Measurements from ENCODE around the gene SLC35F1. TPM values are rescaled to one million over a fixed set of nuclear protein-coding genes. Genes with fewer than 3 reads are reported as not detected.

SLC35F1 gene
- total and polyA plus RNA-seq, 9 of the 15 experiments (the other 6 are each of a cell fraction or from before 2014, with no cell fraction given): 0.03 to 0.06 TPM; not detected in 7

DNA sequence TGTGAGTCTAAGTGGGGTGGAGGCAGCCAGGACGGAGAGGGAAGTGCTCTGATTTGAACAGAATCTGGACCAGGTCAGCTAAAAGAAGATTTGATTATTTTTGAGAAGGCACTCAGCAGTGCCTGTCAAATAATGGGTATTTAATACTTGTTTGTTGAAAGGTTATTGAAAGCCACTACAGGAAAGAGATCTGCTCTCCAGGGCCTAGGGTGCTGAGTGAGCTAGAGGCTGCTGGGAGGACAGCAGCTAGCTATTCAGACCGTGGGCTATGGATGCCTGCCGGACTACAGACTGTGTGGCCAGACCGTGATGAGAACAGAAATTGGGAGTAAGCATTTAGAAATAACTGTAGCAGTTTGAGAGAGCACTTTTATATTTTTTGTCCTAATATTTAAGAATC, 8.8 kb downstream of the SLC35F1 start:
- no peak for TF ChIP-seq RBM14 (IDR thresholded peaks at IDR 0.05; ENCODE audit: borderline replicate concordance, insufficient read depth, low read depth, low read length)
- no peak for TF ChIP-seq PHF21A (IDR thresholded peaks at IDR 0.05; ENCODE audit: borderline replicate concordance, low read depth)
- TF ChIP-seq ARHGAP35 (IDR thresholded peaks at IDR 0.05; ENCODE audit: partially characterized antibody): no peak
- TF ChIP-seq ZNF347 (CRISPR knock-in tag; IDR thresholded peaks at IDR 0.05; ENCODE audit: low read depth): no peak
- ChIA-PET CTCF (ENCODE audit: low intra/inter-chr PET ratio) (interaction anchor here (0.5 kb wide), 1 partner anchor 1484 kb away, joined by 4 read pairs; no protein-coding TSS in a partner anchor), POLR2A (no interaction called here)
- no TSS peak for BruUV-seq (replicated peaks)
- H3K4me1 ChIP-seq (replicated peaks in 1 of 2; ENCODE audit: control insufficient read depth in 2 of 2, insufficient read depth in 2 of 2, low read length in 2 of 2): no peaks in the 10 kb centered on the region
- H3K27me3 ChIP-seq (ENCODE audit: control insufficient read depth in 2 of 2, insufficient read depth in 2 of 2, low read length in 2 of 2): peaks cover 0 to 7% of the 10 kb centered on the region in 2 experiments; a peak in 1 of 5 replicates
- H3K4me3 ChIP-seq: no peak overlapping the region
- H3K79me2 ChIP-seq (ENCODE audit: control insufficient read depth, insufficient read depth, low read length): no peaks in the 10 kb centered on the region
- no peak overlapping the region for H2AFZ ChIP-seq (ENCODE audit: low read depth, low read length)
- H3K9me3 ChIP-seq (replicated peaks; ENCODE audit: control insufficient read depth, insufficient read depth, low read depth, low read length): no peaks in the 10 kb centered on the region
- H3K9ac ChIP-seq (ENCODE audit: insufficient read depth in 1 of 2, low read depth in 2 of 2, low read length in 2 of 2): no peak overlapping the region
- H3K27ac ChIP-seq (ENCODE audit: extremely low read depth, low read depth, low read length): no peak overlapping the region
- WGBS (ENCODE audit: insufficient coverage, low coverage, missing lambda C conversion rate): 0% methylated on average over 4 of the region's 4 CpGs
- no peaks in the 10 kb centered on the region for H3K9me1 ChIP-seq (ENCODE audit: control insufficient read depth, insufficient read depth, low read length)
- DNase-seq (ENCODE audit: extremely low read depth in 1 of 4, low spot score in 3 of 4) (no peak), FAIRE-seq (no peak), ATAC-seq (no peak)
- in situ Hi-C loops (cut with MboI) (no loop called here), intact Hi-C loops (cut with micrococcal nuclease) (no loop called here)
- H3K4me2 ChIP-seq (ENCODE audit: insufficient read depth, low read length): no peak overlapping the region
- H3K36me3 ChIP-seq (ENCODE audit: control insufficient read depth, insufficient read depth, low read length): no peaks in the 10 kb centered on the region
- no peaks in the 10 kb centered on the region for H4K20me1 ChIP-seq (replicated peaks; ENCODE audit: control insufficient read depth, insufficient read depth, low read length)

DNA sequence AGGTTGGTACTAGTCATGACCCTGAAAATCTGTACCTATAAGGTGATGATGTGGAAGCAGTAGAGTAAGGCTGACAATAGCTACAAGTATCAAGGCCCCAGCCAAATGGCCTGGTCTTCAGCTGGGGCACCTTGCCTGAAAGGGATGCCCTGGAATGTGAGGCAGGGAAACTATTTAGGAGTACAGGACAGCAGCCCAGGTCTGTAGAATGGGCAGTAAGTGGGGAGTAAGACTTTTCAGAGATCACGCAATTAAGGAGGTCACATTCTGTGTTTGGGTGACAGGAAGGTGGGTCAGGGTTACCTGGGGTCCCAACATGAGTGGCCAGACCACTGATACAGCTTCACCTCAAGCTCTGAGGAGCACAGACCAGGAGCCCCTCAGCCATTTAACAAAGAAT, 9.4 kb downstream of the SLC35F1 start:
- CTCF ChIA-PET (ENCODE audit: low intra/inter-chr PET ratio): no interaction called here
- Histone ChIP-seq H3K4me3 (no peak overlapping the region), H3K79me2 (ENCODE audit: control insufficient read depth, insufficient read depth, low read length) (no peaks in the 10 kb centered on the region), H3K9me3 (replicated peaks; ENCODE audit: control insufficient read depth, insufficient read depth, low read depth, low read length) (no peaks in the 10 kb centered on the region), H4K20me1 (replicated peaks; ENCODE audit: control insufficient read depth, insufficient read depth, low read length) (no peaks in the 10 kb centered on the region), H3K4me2 (ENCODE audit: insufficient read depth, low read length) (no peak overlapping the region), H3K36me3 (ENCODE audit: control insufficient read depth, insufficient read depth, low read length) (no peaks in the 10 kb centered on the region), H3K9ac (ENCODE audit: insufficient read depth in 1 of 2, low read depth in 2 of 2, low read length in 2 of 2) (no peak overlapping the region), H3K27ac (ENCODE audit: extremely low read depth, low read depth, low read length) (no peak overlapping the region), H3K4me1 (replicated peaks in 1 of 2; ENCODE audit: control insufficient read depth in 2 of 2, insufficient read depth in 2 of 2, low read length in 2 of 2) (no peaks in the 10 kb centered on the region), H3K9me1 (ENCODE audit: control insufficient read depth, insufficient read depth, low read length) (no peaks in the 10 kb centered on the region), H3K27me3 (ENCODE audit: control insufficient read depth in 2 of 2, insufficient read depth in 2 of 2, low read length in 2 of 2) (peaks cover 0 to 7% of the 10 kb centered on the region in 2 experiments; a peak in 1 of 5 replicates), H2AFZ (ENCODE audit: low read depth, low read length) (no peak overlapping the region)
- intact Hi-C loops (cut with micrococcal nuclease): no loop called here
- WGBS (ENCODE audit: insufficient coverage, low coverage, missing lambda C conversion rate): 0% methylated on average over 1 of the region's 1 CpG
- ATAC-seq: no peak
- no TSS peak for BruUV-seq (replicated peaks)
- POLR2A ChIA-PET: no interaction called here
- in situ Hi-C loops (cut with MboI): no loop called here
- FAIRE-seq: no peak
- DNase-seq (ENCODE audit: extremely low read depth in 1 of 4, low spot score in 3 of 4): no peak
- no peak for TF ChIP-seq HMGN3 (IDR thresholded peaks at IDR 0.05; ENCODE audit: borderline replicate concordance, extremely low read depth, insufficient read length, low read depth, low read length)
- TF ChIP-seq ZZZ3 (IDR thresholded peaks at IDR 0.05): no peak
- TF ChIP-seq BMI1 (IDR thresholded peaks at IDR 0.05; ENCODE audit: low read length): no peak
- no peak for TF ChIP-seq ZC3H11A (IDR thresholded peaks at IDR 0.05; ENCODE audit: low read depth, low read length)
- no peak for TF ChIP-seq ESRRB (CRISPR knock-in tag; IDR thresholded peaks at IDR 0.05; ENCODE audit: borderline replicate concordance)
- TF ChIP-seq, protein P1, sequence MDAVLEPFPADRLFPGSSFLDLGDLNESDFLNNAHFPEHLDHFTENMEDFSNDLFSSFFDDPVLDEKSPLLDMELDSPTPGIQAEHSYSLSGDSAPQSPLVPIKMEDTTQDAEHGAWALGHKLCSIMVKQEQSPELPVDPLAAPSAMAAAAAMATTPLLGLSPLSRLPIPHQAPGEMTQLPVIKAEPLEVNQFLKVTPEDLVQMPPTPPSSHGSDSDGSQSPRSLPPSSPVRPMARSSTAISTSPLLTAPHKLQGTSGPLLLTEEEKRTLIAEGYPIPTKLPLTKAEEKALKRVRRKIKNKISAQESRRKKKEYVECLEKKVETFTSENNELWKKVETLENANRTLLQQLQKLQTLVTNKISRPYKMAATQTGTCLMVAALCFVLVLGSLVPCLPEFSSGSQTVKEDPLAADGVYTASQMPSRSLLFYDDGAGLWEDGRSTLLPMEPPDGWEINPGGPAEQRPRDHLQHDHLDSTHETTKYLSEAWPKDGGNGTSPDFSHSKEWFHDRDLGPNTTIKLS (IDR thresholded peaks at IDR 0.05; ENCODE audit: borderline replicate concordance, low read depth): no peak
- no peak for TF ChIP-seq ZNF165 (CRISPR knock-in tag; IDR thresholded peaks at IDR 0.05; ENCODE audit: borderline replicate concordance)
- TF ChIP-seq FOXK1 (CRISPR knock-in tag; IDR thresholded peaks at IDR 0.05; ENCODE audit: borderline replicate concordance): no peak
- TF ChIP-seq C11orf30 (IDR thresholded peaks at IDR 0.05; ENCODE audit: low read depth): no peak
- no peak for TF ChIP-seq LARP7 (IDR thresholded peaks at IDR 0.05)
